Measurements from ENCODE around the gene ABCG5.

DNA sequence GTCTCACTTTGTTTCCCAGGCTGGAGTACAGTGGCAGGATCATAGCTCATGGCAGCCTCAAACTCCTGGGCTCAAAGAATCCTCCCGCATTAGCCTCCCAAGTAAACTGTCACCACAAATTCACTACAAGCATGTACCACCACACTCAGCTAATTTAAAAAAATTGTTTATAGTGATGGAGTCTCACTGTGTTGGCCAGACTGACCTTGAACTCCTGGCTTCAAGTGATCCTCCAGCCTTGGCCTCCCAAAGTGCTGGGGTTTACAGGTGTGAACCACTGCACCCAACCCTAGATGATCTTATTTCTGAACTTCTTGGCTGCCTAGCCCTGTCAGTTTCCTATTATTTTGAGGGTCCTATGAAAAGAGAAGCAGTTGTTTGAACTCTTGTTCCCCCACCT lies 50.0 kb downstream of the ABCG5 start:
- TF ChIP-seq, protein P1, sequence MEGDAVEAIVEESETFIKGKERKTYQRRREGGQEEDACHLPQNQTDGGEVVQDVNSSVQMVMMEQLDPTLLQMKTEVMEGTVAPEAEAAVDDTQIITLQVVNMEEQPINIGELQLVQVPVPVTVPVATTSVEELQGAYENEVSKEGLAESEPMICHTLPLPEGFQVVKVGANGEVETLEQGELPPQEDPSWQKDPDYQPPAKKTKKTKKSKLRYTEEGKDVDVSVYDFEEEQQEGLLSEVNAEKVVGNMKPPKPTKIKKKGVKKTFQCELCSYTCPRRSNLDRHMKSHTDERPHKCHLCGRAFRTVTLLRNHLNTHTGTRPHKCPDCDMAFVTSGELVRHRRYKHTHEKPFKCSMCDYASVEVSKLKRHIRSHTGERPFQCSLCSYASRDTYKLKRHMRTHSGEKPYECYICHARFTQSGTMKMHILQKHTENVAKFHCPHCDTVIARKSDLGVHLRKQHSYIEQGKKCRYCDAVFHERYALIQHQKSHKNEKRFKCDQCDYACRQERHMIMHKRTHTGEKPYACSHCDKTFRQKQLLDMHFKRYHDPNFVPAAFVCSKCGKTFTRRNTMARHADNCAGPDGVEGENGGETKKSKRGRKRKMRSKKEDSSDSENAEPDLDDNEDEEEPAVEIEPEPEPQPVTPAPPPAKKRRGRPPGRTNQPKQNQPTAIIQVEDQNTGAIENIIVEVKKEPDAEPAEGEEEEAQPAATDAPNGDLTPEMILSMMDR (IDR thresholded peaks at IDR 0.05; ENCODE audit: insufficient read depth, low read length): no peak
- no peak for TF ChIP-seq POLR2AphosphoS5 (IDR thresholded peaks at IDR 0.05; ENCODE audit: low read depth)

Data from HL-60 (cell line).